Activated CD4-positive, alpha-beta T cell treated with anti-CD3 and anti-CD28 coated beads, Interleukin-2, amount 50 U/mL, for 24 hours (primary cell): ENCODE results near the gene CYP2A7.
"Not testable (repeated sequence)": the region's sequence is repeated elsewhere in the genome, so short reads cannot be mapped to it uniquely, and the experiment has no call there.

Source experiments
- DNase-seq, 2 donors: peaks; one replicate each; pipeline ENCODE4 v3.0.0-alpha.2; 2020; ENCODE audit warnings: low read depth in 1 of 2, low spot score in 1 of 2

The CYP2A7 gene

GRCh38 chr19:40842997-40843652 lies 38.9 kb downstream of the CYP2A7 start:
- DNase-seq = not testable (repeated sequence)

GRCh38 chr19:40842012-40842411 lies 40.0 kb downstream of the CYP2A7 start:
- not testable (repeated sequence) for DNase-seq

- not testable (repeated sequence) for DNase-seq
These were observed 43.6 kb downstream of the CYP2A7 start for GRCh38 chr19:40838477-40838876.

GRCh38 chr19:40836754-40837429 lies 45.1 kb downstream of the CYP2A7 start:
- no peak for DNase-seq

- not testable (repeated sequence) for DNase-seq
These were observed 48.1 kb downstream of the CYP2A7 start for GRCh38 chr19:40833728-40834533.

GRCh38 chr19:40832431-40832790 lies 49.6 kb downstream of the CYP2A7 start:
- not testable (repeated sequence) for DNase-seq

- DNase-seq = no peak
These were observed 50.3 kb downstream of the CYP2A7 start for GRCh38 chr19:40831502-40832430.

- not testable (repeated sequence) for DNase-seq
These were observed 51.3 kb downstream of the CYP2A7 start for GRCh38 chr19:40830741-40831140.

- DNase-seq = no peak
These were observed 52.8 kb downstream of the CYP2A7 start for GRCh38 chr19:40829205-40829604.

GRCh38 chr19:40827386-40828247 lies 54.4 kb downstream of the CYP2A7 start:
- no peak for DNase-seq

GRCh38 chr19:40826699-40827385 lies 55.2 kb downstream of the CYP2A7 start:
- not testable (repeated sequence) for DNase-seq

- not testable (repeated sequence) for DNase-seq
These were observed 55.7 kb downstream of the CYP2A7 start for GRCh38 chr19:40826312-40826698.

- not testable (repeated sequence) for DNase-seq
These were observed 56.5 kb downstream of the CYP2A7 start for GRCh38 chr19:40825460-40826095.
